Measurements from ENCODE around the gene ZBTB40. TPM values are rescaled to one million over a fixed set of nuclear protein-coding genes. Genes with fewer than 3 reads are reported as not detected.

Gene ZBTB40
- total RNA-seq, 1 donor from 2014 or later: 13.0 TPM

- no peak for DNase-seq (ENCODE audit: low spot score in 2 of 2)
- H3K4me1 ChIP-seq: peaks cover 0 to 2% of the 10 kb centered on the region in 2 donors
Observed at GRCh38 chr1:22518379-22518778, 66.7 kb downstream of the ZBTB40 start.

GRCh38 chr1:22520871-22521270, 69.2 kb downstream of the ZBTB40 start:
- DNase-seq (ENCODE audit: low spot score in 2 of 2): no peak
- peaks cover 0 to 2% of the 10 kb centered on the region in 2 donors for H3K4me1 ChIP-seq
- no peak for TF ChIP-seq CTCF (IDR thresholded peaks at IDR 0.05)
- no peak overlapping the region for H3K4me3 ChIP-seq
- no peak overlapping the region for H3K27ac ChIP-seq
- no peaks in the 10 kb centered on the region for H3K9me3 ChIP-seq
- H3K36me3 ChIP-seq: peaks cover 89 to 97% of the 10 kb centered on the region in 2 donors
- intact Hi-C loops (cut with DNase I): no loop called here
- no peaks in the 10 kb centered on the region for H3K27me3 ChIP-seq

More at GRCh38 chr1:22518379-22518778, 66.7 kb downstream of the ZBTB40 start:
- intact Hi-C loops (cut with DNase I): no loop called here
- no peaks in the 10 kb centered on the region for H3K27me3 ChIP-seq
- no peaks in the 10 kb centered on the region for H3K9me3 ChIP-seq
- peaks cover 71 to 96% of the 10 kb centered on the region in 2 donors for H3K36me3 ChIP-seq
- TF ChIP-seq CTCF (IDR thresholded peaks at IDR 0.05): no peak
- H3K27ac ChIP-seq: peak overlapping the region in 1 of 2 donors; percentile 4
- no peak overlapping the region for H3K4me3 ChIP-seq

GRCh38 chr1:22521692-22522091, 70.0 kb downstream of the ZBTB40 start:
- no peaks in the 10 kb centered on the region for H3K27me3 ChIP-seq
- H3K4me3 ChIP-seq: no peak overlapping the region
- no peak for DNase-seq (ENCODE audit: low spot score in 2 of 2)
- peaks cover 0 to 2% of the 10 kb centered on the region in 2 donors for H3K4me1 ChIP-seq
- intact Hi-C loops (cut with DNase I): no loop called here
- no peak overlapping the region for H3K27ac ChIP-seq
- no peaks in the 10 kb centered on the region for H3K9me3 ChIP-seq
- H3K36me3 ChIP-seq: peaks cover 89 to 97% of the 10 kb centered on the region in 2 donors
- TF ChIP-seq CTCF (IDR thresholded peaks at IDR 0.05): no peak

GRCh38 chr1:22522221-22522743, 70.6 kb downstream of the ZBTB40 start:
- H3K4me3 ChIP-seq: no peak overlapping the region
- peaks cover 0 to 2% of the 10 kb centered on the region in 2 donors for H3K4me1 ChIP-seq
- no peaks in the 10 kb centered on the region for H3K9me3 ChIP-seq
- H3K36me3 ChIP-seq: peaks cover 95 to 96% of the 10 kb centered on the region in 2 donors
- intact Hi-C loops (cut with DNase I): no loop called here
- no peak overlapping the region for H3K27ac ChIP-seq
- no peak for DNase-seq (ENCODE audit: low spot score in 2 of 2)
- TF ChIP-seq CTCF (IDR thresholded peaks at IDR 0.05): no peak
- no peaks in the 10 kb centered on the region for H3K27me3 ChIP-seq

GRCh38 chr1:22524481-22524880, 72.8 kb downstream of the ZBTB40 start:
- DNase-seq (ENCODE audit: low spot score in 2 of 2): no peak
- Histone ChIP-seq H3K4me3 (no peak overlapping the region), H3K4me1 (no peaks in the 10 kb centered on the region), H3K27me3 (no peaks in the 10 kb centered on the region), H3K9me3 (no peaks in the 10 kb centered on the region), H3K27ac (no peak overlapping the region), H3K36me3 (peaks cover 83 to 88% of the 10 kb centered on the region in 2 donors)
- no peak for TF ChIP-seq CTCF (IDR thresholded peaks at IDR 0.05)
- intact Hi-C loops (cut with DNase I): no loop called here

GRCh38 chr1:22525211-22525610, 73.6 kb downstream of the ZBTB40 start:
- DNase-seq (ENCODE audit: low spot score in 2 of 2): no peak
- TF ChIP-seq CTCF (IDR thresholded peaks at IDR 0.05): no peak
- Histone ChIP-seq H3K4me3 (no peak overlapping the region), H3K27me3 (no peaks in the 10 kb centered on the region), H3K4me1 (peaks cover 0 to 4% of the 10 kb centered on the region in 2 donors), H3K27ac (no peak overlapping the region), H3K9me3 (no peaks in the 10 kb centered on the region), H3K36me3 (peaks cover 75 to 81% of the 10 kb centered on the region in 2 donors)
- intact Hi-C loops (cut with DNase I): no loop called here
